ENCODE data around the gene ART1. TPM values are rescaled to one million over a fixed set of nuclear protein-coding genes. Genes with fewer than 3 reads are reported as not detected.
A peak's percentile ranks its signal among the peaks of the same experiment; 100 is the strongest.

The ART1 gene
- total and polyA plus RNA-seq, 2 experiments from 2014 or later: 0.30 TPM; not detected in 1

DNA sequence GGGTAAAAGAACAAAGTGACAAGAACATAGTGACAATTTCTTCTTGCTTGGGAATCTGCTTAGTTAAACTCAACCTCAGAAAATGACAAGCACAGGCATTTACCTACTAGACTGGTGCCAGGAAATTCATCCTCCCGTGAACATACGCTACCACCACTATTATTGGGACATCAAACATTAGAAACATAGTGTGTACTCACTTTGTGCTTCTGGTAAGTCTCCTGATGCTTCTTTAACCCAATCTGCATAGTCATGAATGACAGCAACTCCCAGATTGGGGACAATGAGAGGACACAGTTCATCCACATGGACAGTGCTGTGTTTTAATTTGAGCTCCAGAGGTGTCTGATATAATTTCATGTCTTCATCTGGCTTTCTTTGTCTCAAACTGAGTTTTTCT, 55.5 kb downstream of the ART1 start:
- H3K4me3 ChIP-seq: no peak overlapping the region
- TF ChIP-seq, protein P1, sequence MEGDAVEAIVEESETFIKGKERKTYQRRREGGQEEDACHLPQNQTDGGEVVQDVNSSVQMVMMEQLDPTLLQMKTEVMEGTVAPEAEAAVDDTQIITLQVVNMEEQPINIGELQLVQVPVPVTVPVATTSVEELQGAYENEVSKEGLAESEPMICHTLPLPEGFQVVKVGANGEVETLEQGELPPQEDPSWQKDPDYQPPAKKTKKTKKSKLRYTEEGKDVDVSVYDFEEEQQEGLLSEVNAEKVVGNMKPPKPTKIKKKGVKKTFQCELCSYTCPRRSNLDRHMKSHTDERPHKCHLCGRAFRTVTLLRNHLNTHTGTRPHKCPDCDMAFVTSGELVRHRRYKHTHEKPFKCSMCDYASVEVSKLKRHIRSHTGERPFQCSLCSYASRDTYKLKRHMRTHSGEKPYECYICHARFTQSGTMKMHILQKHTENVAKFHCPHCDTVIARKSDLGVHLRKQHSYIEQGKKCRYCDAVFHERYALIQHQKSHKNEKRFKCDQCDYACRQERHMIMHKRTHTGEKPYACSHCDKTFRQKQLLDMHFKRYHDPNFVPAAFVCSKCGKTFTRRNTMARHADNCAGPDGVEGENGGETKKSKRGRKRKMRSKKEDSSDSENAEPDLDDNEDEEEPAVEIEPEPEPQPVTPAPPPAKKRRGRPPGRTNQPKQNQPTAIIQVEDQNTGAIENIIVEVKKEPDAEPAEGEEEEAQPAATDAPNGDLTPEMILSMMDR (IDR thresholded peaks at IDR 0.05; ENCODE audit: low read depth, low read length): no peak
- no peak overlapping the region for H3K27ac ChIP-seq
- H3K36me3 ChIP-seq: peaks cover 73% of the 10 kb centered on the region
- no peak for DNase-seq (ENCODE audit: low read depth in 1 of 2, low spot score in 1 of 2)
- H3K9me3 ChIP-seq (ENCODE audit: low read depth): no peaks in the 10 kb centered on the region
- H3K4me1 ChIP-seq (ENCODE audit: low read depth): no peaks in the 10 kb centered on the region
- no peaks in the 10 kb centered on the region for H3K27me3 ChIP-seq

DNA sequence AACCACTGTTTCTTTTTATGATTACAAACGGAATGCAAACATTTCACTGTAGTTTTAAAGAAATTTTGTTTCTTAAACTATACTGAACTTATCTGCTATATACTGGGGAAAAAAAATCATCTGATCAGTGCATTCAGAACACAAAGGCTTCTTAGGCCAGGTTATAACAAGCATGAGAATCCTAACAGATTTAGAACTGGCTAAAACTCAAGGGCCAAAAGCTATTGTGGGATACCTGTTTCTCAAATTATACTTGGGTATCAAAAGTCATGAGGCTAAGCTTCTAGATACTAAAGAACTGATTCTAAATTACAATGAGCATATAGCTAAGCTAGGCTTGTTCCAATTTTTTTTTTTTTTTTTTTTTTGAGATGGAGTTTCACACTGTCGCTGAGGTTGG, 56.0 kb downstream of the ART1 start:
- Histone ChIP-seq H3K9me3 (ENCODE audit: low read depth) (no peaks in the 10 kb centered on the region), H3K36me3 (peaks cover 71% of the 10 kb centered on the region), H3K4me3 (no peak overlapping the region), H3K27ac (no peak overlapping the region), H3K4me1 (ENCODE audit: low read depth) (no peaks in the 10 kb centered on the region), H3K27me3 (no peaks in the 10 kb centered on the region)
- DNase-seq (ENCODE audit: low read depth in 1 of 2, low spot score in 1 of 2): no peak
- TF ChIP-seq, protein P1 (IDR thresholded peaks at IDR 0.05; ENCODE audit: low read depth, low read length): no peak

DNA sequence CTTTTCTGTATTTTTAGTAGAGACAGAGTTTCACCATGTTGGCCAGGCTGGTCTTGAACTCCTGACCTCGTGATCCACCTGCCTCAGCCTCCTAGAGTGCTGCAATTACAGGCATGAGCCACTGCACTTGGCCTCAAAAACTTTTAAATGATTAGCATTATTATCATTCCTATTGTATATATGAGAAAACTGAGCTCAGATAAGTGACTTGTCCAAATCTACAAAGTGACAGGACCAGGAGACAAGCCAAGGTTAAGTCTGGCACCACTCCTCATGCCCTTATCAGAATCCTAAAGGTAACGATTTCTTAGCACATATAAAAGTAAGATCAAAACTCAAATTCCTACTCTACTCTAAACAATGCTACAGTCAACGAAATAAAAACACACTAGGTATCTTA, 58.5 kb downstream of the ART1 start:
- DNase-seq (ENCODE audit: low read depth in 1 of 2, low spot score in 1 of 2): no peak
- no peaks in the 10 kb centered on the region for H3K4me1 ChIP-seq (ENCODE audit: low read depth)
- TF ChIP-seq, protein P1 (IDR thresholded peaks at IDR 0.05; ENCODE audit: low read depth, low read length): no peak
- no peaks in the 10 kb centered on the region for H3K9me3 ChIP-seq (ENCODE audit: low read depth)
- peaks cover 59% of the 10 kb centered on the region for H3K36me3 ChIP-seq
- no peak overlapping the region for H3K27ac ChIP-seq
- no peak overlapping the region for H3K4me3 ChIP-seq
- no peaks in the 10 kb centered on the region for H3K27me3 ChIP-seq

DNA sequence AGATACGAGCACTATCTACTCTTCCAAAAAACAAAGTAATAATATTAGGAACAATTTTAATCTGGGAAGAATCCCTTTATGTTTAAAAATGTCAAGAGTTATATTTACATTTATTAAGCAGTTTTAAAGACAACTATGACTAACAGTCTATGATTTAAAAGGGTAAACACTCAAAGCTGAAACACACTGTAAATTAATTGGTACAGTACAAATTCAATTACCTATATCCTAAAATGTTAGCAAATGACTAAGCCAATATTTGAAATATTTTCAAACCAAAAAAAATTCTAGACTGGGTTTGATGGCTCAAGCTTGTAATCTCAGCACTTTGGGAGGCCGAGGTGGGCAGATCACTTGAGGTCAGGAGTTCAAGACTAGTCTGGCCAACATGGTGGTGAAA, 62.2 kb downstream of the ART1 start:
- TF ChIP-seq, protein P1 (IDR thresholded peaks at IDR 0.05; ENCODE audit: low read depth, low read length): no peak
- no peak overlapping the region for H3K4me3 ChIP-seq
- H3K36me3 ChIP-seq: peaks cover 45% of the 10 kb centered on the region
- no peaks in the 10 kb centered on the region for H3K9me3 ChIP-seq (ENCODE audit: low read depth)
- H3K27ac ChIP-seq: no peak overlapping the region
- H3K27me3 ChIP-seq: no peaks in the 10 kb centered on the region
- DNase-seq (ENCODE audit: low read depth in 1 of 2, low spot score in 1 of 2): no peak
- H3K4me1 ChIP-seq (ENCODE audit: low read depth): no peaks in the 10 kb centered on the region

DNA sequence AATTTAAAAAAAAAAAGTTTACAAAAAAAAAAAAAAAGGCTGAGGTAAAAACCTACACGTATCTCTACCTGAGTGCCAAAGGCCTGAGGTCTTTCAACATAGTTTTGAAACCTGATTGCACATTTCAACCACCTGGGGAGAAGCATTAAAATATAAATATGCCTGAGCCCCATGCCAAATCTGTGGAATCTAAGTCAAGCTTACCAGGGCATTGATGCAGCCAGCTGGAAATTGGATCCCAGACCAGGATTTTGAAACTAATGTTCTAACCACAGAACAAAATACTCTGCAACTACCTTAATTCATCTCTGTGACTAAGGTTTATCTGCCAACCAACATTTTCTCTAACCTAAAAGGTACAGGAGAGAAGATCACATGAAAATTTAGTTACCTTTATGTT, 65.0 kb downstream of the ART1 start:
- Histone ChIP-seq H3K4me1 (ENCODE audit: low read depth) (no peaks in the 10 kb centered on the region), H3K9me3 (ENCODE audit: low read depth) (no peaks in the 10 kb centered on the region), H3K27me3 (no peaks in the 10 kb centered on the region), H3K36me3 (peaks cover 46% of the 10 kb centered on the region), H3K27ac (peak overlapping the region; percentile 22), H3K4me3 (no peak overlapping the region)
- TF ChIP-seq, protein P1 (IDR thresholded peaks at IDR 0.05; ENCODE audit: low read depth, low read length): no peak
- peak in 1 of 2 donors; percentile 20 for DNase-seq (ENCODE audit: low read depth in 1 of 2, low spot score in 1 of 2)

Measured in cardiac muscle cell (in vitro differentiated cells and primary cell).